Measurements from ENCODE around the gene KRT35. TPM values are rescaled to one million over a fixed set of nuclear protein-coding genes. Genes with fewer than 3 reads are reported as not detected.

KRT35 gene
- total RNA-seq, result not detected
- not detected for polyA plus RNA-seq
- long read RNA-seq, donor 1, result 0 reads
- long read RNA-seq, donor 2, result 0 reads
- long read RNA-seq, donor 3, result 0 reads
- long read RNA-seq, donor 4, result 0 reads
- long read RNA-seq, donor 5, result 0 reads
- long read RNA-seq, donor 6, result 0 reads
- long read RNA-seq, donor 7, result 0 reads
- long read RNA-seq, donor 8, result 0 reads
- long read RNA-seq, donor 9, result 0 reads
- long read RNA-seq, donor 10, result 0 reads

- no peaks in the 10 kb centered on the region for H3K9me3 ChIP-seq (replicated peaks in 1 of 3)
- 92 to 100% (median 93%) methylated on average over 2 of the region's 2 CpGs for WGBS, 4 donors
- TF ChIP-seq POLR2A (IDR thresholded peaks at IDR 0.05), result no peak
- TF ChIP-seq, protein P1, sequence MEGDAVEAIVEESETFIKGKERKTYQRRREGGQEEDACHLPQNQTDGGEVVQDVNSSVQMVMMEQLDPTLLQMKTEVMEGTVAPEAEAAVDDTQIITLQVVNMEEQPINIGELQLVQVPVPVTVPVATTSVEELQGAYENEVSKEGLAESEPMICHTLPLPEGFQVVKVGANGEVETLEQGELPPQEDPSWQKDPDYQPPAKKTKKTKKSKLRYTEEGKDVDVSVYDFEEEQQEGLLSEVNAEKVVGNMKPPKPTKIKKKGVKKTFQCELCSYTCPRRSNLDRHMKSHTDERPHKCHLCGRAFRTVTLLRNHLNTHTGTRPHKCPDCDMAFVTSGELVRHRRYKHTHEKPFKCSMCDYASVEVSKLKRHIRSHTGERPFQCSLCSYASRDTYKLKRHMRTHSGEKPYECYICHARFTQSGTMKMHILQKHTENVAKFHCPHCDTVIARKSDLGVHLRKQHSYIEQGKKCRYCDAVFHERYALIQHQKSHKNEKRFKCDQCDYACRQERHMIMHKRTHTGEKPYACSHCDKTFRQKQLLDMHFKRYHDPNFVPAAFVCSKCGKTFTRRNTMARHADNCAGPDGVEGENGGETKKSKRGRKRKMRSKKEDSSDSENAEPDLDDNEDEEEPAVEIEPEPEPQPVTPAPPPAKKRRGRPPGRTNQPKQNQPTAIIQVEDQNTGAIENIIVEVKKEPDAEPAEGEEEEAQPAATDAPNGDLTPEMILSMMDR (IDR thresholded peaks at IDR 0.05), result no peak
- no peaks in the 10 kb centered on the region for H3K4me1 ChIP-seq (replicated peaks in 1 of 2)
- intact Hi-C loops (cut with DNase I), result no loop called here
- no peak within 1 kb of the TSS for H3K4me3 ChIP-seq
- H3K27me3 ChIP-seq, result no peaks in the 10 kb centered on the region
- DNase-seq, result no peak
- no peaks in the 10 kb centered on the region for H3K36me3 ChIP-seq (replicated peaks in 1 of 2)
- no peak within 1 kb of the TSS for H3K27ac ChIP-seq
These were observed at the start of gene KRT35 for GRCh38 chr17:41481036-41481435. Gene KRT35, minus strand, starts transcription at chr17:41481151. Its CDS starts 54 bp downstream, at chr17:41481097.

DNA sequence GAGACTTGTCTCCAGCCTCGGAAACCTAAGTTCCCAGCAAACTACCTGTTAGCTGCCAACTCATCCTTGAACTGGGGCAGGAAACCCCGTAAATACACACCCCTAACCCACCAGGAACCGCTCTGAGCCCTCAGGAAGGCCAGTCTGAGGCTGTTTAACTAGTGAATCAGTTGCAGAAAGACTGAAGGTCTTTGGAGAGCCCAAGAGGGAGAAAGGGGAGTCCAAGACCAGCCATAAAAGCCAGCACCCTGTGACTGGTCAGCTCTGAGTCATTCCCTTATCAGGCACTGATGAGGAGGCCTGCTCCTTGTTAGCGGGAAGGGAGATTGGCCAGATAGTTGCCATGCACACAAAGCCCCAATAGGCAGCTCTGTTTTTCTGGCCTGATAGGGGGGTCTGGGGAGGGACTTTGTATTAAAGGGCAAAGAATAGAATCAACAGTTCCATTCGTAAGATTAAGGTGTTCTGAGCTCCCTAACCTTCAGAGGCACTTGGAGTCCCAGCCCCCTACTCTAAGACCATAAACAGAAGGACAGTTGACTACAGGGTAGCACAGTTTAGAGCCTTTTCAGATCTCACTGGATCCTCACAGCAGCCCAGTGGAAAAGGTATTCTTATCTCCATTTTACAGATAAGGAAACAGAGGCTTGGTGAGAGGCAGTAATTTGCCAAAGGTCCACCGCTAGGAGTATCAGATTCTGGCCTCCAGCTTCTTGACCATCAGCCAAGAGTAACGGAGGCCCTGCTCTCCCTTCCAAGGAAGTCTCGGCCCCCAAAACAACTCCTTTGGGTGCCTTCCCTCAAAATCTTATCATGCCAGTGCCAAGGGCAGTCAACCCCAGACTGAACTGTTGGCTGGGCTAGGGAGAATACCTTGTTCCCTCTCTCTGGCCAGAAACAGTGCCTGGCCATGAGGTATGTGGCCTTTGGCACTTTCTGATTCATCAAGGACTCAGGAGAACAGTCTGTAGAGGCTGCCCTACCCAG lies 49.4 kb upstream of the KRT35 start:
- Histone ChIP-seq H3K27ac (peak overlapping the region in 3 of 5 donors; percentile 14 to 82 (median 63)), H3K4me1 (replicated peaks in 1 of 2) (peaks cover 5 to 25% of the 10 kb centered on the region in 2 donors), H3K27me3 (peaks cover 20% of the 10 kb centered on the region), H3K9me3 (replicated peaks in 1 of 3) (no peaks in the 10 kb centered on the region), H3K36me3 (replicated peaks in 1 of 2) (no peaks in the 10 kb centered on the region), H3K4me3 (no peak overlapping the region)
- 36 to 48% (median 47%) methylated on average over 8 of the region's 8 CpGs for WGBS, 4 donors
- DNase-seq, result peak; percentile 54 to 92 (median 86)
- intact Hi-C loops (cut with DNase I), result no loop called here
- TF ChIP-seq POLR2A (IDR thresholded peaks at IDR 0.05), result no peak
- TF ChIP-seq, protein P1 (IDR thresholded peaks at IDR 0.05), result no peak

DNA sequence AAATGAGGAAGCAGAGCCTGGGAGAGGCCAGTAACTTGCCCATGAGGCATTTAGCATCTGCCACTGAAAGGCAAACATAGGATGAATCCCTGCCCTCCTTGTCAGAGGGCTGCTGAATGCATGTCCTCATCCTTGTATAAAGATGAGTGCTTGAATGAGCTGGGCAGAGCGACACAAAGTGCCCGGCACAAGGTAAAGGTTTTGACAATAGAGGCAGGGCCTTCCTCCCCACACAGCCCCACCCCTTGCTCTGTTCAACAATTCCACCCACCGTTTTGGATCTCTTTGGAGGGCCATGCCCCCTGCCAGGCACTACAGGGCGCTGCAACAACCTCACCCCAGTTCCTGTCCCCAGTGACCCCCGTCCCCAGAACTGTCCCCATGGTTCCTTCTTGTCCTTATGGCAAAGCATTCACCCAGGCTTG lies 48.6 kb upstream of the KRT35 start:
- Histone ChIP-seq H3K4me3 (no peak overlapping the region), H3K36me3 (replicated peaks in 1 of 2) (no peaks in the 10 kb centered on the region), H3K27ac (peak overlapping the region in 3 of 5 donors; percentile 14 to 82 (median 63)), H3K9me3 (replicated peaks in 1 of 3) (no peaks in the 10 kb centered on the region), H3K4me1 (replicated peaks in 1 of 2) (peaks cover 5 to 25% of the 10 kb centered on the region in 2 donors), H3K27me3 (peaks cover 20% of the 10 kb centered on the region)
- intact Hi-C loops (cut with DNase I), result no loop called here
- DNase-seq, result no peak
- 76 to 86% (median 84%) methylated on average over 5 of the region's 5 CpGs for WGBS, 4 donors
- TF ChIP-seq, protein P1 (IDR thresholded peaks at IDR 0.05), result no peak
- no peak for TF ChIP-seq POLR2A (IDR thresholded peaks at IDR 0.05)

- WGBS, 4 donors, result 75 to 81% (median 79%) methylated on average over 10 of the region's 10 CpGs
- Histone ChIP-seq H3K9me3 (replicated peaks in 1 of 3) (no peaks in the 10 kb centered on the region), H3K27me3 (peaks cover 20% of the 10 kb centered on the region), H3K27ac (peak overlapping the region in 1 of 5 donors; percentile 82), H3K36me3 (replicated peaks in 1 of 2) (no peaks in the 10 kb centered on the region), H3K4me3 (no peak overlapping the region), H3K4me1 (replicated peaks in 1 of 2) (peaks cover 5 to 25% of the 10 kb centered on the region in 2 donors)
- TF ChIP-seq, protein P1 (IDR thresholded peaks at IDR 0.05), result no peak
- no peak for TF ChIP-seq POLR2A (IDR thresholded peaks at IDR 0.05)
- intact Hi-C loops (cut with DNase I), result no loop called here
- DNase-seq, result no peak
These were observed 48.0 kb upstream of the KRT35 start for GRCh38 chr17:41528959-41529353.
